ENCODE data around the gene IRF9. TPM values are rescaled to one million over a fixed set of nuclear protein-coding genes. Genes with fewer than 3 reads are reported as not detected.
A peak's percentile ranks its signal among the peaks of the same experiment; 100 is the strongest.

Gene IRF9
- total and polyA plus RNA-seq, 2 of the 13 experiments (the other 11 are each of a cell fraction or from before 2014, with no cell fraction given) = 14.9 to 49.7 TPM

DNA sequence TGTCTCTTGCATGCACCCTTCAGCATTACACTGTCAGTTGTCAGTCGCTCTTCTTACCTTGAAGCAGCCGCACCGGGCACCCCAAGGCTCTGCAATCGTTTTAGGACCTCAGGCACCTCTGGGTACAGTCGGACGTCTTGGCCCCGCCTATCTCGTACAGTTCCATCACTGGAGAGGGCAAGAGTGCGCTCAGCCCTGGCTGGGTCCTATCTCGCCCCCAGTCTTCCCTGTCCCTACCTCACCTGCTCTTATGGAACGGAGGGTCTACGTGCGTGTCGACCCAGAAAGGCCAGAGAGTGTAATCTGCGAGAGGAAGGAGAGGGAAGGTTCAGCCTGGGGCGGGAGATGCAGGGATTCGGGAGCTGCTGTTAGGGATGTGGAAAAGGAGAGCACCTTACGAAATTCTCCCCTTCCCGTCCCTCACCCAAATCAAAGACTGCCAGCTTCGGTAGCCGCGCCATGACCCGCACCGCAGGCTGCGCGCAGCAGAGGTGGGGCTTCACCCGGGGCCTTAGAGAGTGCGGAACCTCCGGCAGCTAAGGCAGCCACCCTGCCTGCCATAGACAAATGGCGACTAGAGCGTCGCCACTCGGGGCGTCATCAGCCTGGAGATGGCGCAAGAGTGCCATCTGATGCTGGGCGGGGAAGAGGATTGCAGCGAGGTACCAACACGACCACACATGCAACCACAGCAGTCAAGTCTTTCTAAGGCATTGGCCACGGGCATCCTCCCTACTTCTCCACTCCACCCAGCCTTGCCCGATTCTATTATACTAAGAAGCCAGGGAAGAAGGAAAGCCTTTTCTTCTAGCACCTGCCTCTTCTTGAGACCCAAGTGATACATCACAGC, 54.7 kb downstream of the IRF9 start, which contains the start of gene MDP1 (continued):
- TF ChIP-seq NR3C1 (CRISPR knock-in tag; IDR thresholded peaks at IDR 0.05) (peak; percentile 77; the same call in 1 of the 2 replicates), ERF (CRISPR knock-in tag; IDR thresholded peaks at IDR 0.05) (peak; percentile 99), ZNF124 (CRISPR knock-in tag; IDR thresholded peaks at IDR 0.05) (peak; percentile 97; the same call in 1 of the 2 replicates), ZNF160 (CRISPR knock-in tag; IDR thresholded peaks at IDR 0.05) (peak; percentile 97; the same call in 1 of the 2 replicates), SRF (IDR thresholded peaks at IDR 0.05; ENCODE audit: low read depth, low read length) (peak; percentile 13; the same call in 1 of the 2 replicates), ZNF691 (CRISPR knock-in tag; IDR thresholded peaks at IDR 0.05; ENCODE audit: borderline replicate concordance, low read depth) (peak; percentile 99), DMAP1 (CRISPR knock-in tag; IDR thresholded peaks at IDR 0.05) (peak; percentile 98), ZNF737 (CRISPR knock-in tag; IDR thresholded peaks at IDR 0.05; ENCODE audit: borderline replicate concordance) (no peak), FOXK1 (CRISPR knock-in tag; IDR thresholded peaks at IDR 0.05; ENCODE audit: borderline replicate concordance, low read depth) (peak; percentile 99), DDIT3 (CRISPR knock-in tag; IDR thresholded peaks at IDR 0.05) (no peak)
- TF ChIP-seq, protein P1, sequence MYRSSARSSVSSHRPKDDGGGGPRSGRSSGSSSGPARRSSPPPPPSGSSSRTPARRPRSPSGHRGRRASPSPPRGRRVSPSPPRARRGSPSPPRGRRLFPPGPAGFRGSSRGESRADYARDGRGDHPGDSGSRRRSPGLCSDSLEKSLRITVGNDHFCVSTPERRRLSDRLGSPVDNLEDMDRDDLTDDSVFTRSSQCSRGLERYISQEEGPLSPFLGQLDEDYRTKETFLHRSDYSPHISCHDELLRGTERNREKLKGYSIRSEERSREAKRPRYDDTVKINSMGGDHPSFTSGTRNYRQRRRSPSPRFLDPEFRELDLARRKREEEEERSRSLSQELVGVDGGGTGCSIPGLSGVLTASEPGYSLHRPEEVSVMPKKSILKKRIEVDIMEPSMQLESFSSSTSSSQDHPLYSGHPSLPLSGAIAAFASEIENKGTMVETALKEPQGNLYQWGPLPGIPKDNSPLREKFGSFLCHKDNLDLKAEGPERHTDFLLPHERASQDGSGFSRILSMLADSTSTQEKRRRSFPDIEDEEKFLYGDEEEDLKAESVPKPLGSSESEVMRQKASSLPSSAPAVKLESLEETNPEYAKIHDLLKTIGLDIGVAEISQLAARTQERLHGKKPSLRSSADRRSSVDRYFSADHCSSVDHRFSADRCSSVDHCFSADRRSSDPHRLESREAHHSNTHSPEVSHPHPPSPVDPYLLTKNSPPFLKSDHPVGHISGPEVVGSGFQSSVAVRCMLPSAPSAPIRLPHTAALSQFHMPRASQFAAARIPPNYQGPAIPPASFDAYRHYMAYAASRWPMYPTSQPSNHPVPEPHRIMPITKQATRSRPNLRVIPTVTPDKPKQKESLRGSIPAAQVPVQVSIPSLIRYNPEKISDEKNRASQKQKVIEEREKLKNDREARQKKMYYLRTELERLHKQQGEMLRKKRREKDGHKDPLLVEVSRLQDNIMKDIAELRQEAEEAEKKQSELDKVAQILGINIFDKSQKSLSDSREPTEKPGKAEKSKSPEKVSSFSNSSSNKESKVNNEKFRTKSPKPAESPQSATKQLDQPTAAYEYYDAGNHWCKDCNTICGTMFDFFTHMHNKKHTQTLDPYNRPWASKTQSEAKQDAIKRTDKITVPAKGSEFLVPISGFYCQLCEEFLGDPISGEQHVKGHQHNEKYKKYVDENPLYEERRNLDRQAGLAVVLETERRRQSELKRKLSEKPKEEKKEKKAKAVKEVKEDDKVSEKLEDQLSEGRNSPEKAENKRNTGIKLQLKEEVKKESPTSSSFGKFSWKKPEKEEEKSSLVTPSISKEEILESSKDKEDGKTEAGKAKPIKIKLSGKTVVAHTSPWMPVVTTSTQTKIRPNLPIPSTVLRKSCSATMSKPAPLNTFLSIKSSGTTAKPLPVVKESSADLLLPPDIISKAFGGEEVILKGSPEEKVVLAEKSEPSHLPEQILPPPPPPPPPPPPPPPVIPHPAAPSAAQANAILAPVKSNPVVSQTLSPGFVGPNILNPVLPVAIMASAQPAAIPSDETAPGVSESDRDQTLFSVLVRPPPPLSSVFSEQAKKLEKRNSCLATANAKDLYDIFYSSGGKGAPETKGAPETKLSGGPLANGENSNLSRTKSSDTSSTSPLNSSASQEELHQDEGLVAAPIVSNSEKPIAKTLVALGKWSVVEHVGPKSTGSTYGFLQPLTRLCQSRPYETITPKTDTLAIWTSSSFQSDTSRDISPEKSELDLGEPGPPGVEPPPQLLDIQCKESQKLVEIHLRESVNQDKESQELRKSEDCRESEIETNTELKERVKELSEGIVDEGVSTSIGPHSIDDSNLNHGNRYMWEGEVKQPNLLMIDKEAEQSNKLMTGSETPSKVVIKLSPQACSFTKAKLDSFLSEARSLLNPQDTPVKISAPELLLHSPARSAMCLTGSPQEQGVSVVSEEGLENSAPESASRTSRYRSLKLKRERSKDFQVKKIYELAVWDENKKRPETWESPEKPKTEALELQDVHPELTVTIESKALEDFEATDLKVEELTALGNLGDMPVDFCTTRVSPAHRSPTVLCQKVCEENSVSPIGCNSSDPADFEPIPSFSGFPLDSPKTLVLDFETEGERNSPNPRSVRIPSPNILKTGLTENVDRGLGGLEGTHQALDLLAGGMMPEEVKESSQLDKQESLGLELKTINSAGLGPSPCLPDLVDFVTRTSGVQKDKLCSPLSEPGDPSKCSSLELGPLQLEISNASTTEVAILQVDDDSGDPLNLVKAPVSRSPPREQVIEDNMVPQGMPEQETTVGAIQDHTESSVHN (CRISPR knock-in tag; IDR thresholded peaks at IDR 0.05) = peak; percentile 95
- TF ChIP-seq, protein P2, sequence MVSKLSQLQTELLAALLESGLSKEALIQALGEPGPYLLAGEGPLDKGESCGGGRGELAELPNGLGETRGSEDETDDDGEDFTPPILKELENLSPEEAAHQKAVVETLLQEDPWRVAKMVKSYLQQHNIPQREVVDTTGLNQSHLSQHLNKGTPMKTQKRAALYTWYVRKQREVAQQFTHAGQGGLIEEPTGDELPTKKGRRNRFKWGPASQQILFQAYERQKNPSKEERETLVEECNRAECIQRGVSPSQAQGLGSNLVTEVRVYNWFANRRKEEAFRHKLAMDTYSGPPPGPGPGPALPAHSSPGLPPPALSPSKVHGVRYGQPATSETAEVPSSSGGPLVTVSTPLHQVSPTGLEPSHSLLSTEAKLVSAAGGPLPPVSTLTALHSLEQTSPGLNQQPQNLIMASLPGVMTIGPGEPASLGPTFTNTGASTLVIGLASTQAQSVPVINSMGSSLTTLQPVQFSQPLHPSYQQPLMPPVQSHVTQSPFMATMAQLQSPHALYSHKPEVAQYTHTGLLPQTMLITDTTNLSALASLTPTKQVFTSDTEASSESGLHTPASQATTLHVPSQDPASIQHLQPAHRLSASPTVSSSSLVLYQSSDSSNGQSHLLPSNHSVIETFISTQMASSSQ (IDR thresholded peaks at IDR 0.05; ENCODE audit: low read depth) = peak; percentile 68
- TF ChIP-seq, protein P2 (CRISPR knock-in tag; IDR thresholded peaks at IDR 0.05; ENCODE audit: borderline replicate concordance) = peak; percentile 89

Measured in HepG2 (cell line).